GM13976 (cell line): ENCODE results near the gene SPTBN1.

ENCODE experiments used
- DNase-seq: peaks from one replicate; pipeline ENCODE4 v3.0.0; 2012; ENCODE audit warnings: low spot score
- CTCF ChIP-seq: IDR thresholded peaks from 2 replicates; pipeline ENCODE4 v1.5.1; 2012; ENCODE audit warnings: borderline replicate concordance, mild to moderate bottlenecking; ENCODE audit not compliant: insufficient read depth; ENCODE audit errors: extremely low read depth, missing control alignments, control extremely low read depth
- in situ Hi-C: fragments of 300-500 bp; cut with MboI; formaldehyde crosslinking; loops from one replicate; pipeline ENCODE4 v1.12.0; 2022; ENCODE audit warnings: low sequenced_read_pairs, mixed read lengths, inconsistent platforms; ENCODE audit not compliant: unreplicated experiment

The SPTBN1 gene

GRCh38 chr2:54490863-54491262, 34.7 kb downstream of the SPTBN1 start:
- TF ChIP-seq CTCF: no peak
- in situ Hi-C loops: no loop called here
- DNase-seq: no peak

GRCh38 chr2:54492335-54492734, 36.2 kb downstream of the SPTBN1 start:
- DNase-seq: no peak
- TF ChIP-seq CTCF: no peak
- in situ Hi-C loops: no loop called here

- in situ Hi-C loops: no loop called here
- TF ChIP-seq CTCF: no peak
- no peak for DNase-seq
Measured at GRCh38 chr2:54494087-54494486, 38.0 kb downstream of the SPTBN1 start.

- DNase-seq: no peak
- in situ Hi-C loops: no loop called here
- no peak for TF ChIP-seq CTCF
Measured at GRCh38 chr2:54496920-54497319, 40.8 kb downstream of the SPTBN1 start.

GRCh38 chr2:54497763-54498680, 41.9 kb downstream of the SPTBN1 start:
- no peak for DNase-seq
- no peak for TF ChIP-seq CTCF
- in situ Hi-C loops: no loop called here

GRCh38 chr2:54499661-54500060, 43.5 kb downstream of the SPTBN1 start:
- DNase-seq: no peak
- in situ Hi-C loops: no loop called here
- TF ChIP-seq CTCF: no peak
